ENCODE measurements around the gene ATP5PO.

DNA sequence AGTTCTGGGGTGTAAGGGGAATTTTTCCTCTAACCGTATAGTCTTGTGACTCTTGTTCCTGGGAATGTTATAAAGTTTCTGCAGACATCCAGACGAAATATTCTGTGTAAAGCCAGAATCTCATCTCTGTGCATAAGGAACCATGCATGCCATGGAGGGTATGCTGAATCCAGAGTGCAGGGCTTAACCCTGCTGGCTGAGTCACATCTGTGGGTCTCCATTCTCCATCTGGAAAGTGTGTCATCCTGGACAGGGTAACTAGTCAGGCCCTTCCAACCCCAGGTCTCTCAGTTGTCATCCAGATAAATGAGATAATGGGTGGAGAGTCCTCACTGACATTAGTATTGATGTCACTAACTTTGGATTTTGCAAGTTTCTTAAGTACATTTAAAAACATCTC is 48.8 kb downstream of the ATP5PO start:
- TF ChIP-seq, protein P1, sequence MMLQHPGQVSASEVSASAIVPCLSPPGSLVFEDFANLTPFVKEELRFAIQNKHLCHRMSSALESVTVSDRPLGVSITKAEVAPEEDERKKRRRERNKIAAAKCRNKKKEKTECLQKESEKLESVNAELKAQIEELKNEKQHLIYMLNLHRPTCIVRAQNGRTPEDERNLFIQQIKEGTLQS (IDR thresholded peaks at IDR 0.05; ENCODE audit: insufficient read depth, low read depth, low read length), result no peak
- TF ChIP-seq RXRA (IDR thresholded peaks at IDR 0.05; ENCODE audit: insufficient read depth, low read depth, low read length), result no peak
- TF ChIP-seq, protein P2, sequence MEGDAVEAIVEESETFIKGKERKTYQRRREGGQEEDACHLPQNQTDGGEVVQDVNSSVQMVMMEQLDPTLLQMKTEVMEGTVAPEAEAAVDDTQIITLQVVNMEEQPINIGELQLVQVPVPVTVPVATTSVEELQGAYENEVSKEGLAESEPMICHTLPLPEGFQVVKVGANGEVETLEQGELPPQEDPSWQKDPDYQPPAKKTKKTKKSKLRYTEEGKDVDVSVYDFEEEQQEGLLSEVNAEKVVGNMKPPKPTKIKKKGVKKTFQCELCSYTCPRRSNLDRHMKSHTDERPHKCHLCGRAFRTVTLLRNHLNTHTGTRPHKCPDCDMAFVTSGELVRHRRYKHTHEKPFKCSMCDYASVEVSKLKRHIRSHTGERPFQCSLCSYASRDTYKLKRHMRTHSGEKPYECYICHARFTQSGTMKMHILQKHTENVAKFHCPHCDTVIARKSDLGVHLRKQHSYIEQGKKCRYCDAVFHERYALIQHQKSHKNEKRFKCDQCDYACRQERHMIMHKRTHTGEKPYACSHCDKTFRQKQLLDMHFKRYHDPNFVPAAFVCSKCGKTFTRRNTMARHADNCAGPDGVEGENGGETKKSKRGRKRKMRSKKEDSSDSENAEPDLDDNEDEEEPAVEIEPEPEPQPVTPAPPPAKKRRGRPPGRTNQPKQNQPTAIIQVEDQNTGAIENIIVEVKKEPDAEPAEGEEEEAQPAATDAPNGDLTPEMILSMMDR (IDR thresholded peaks at IDR 0.05; ENCODE audit: control extremely low read depth in 1 of 3, insufficient read depth in 1 of 3, low read depth in 1 of 3, low read length in 3 of 3), result no peak
- no peak for TF ChIP-seq ASH2L (IDR thresholded peaks at IDR 0.05; ENCODE audit: low read length)
